H54 (cell line): Measurements from ENCODE around the gene DAPK1.

Experiments
- DNase-seq: peaks from one replicate; pipeline ENCODE4 v3.0.0; 2011; ENCODE audit warnings: low spot score, mixed read lengths; ENCODE audit not compliant: insufficient read length
- FAIRE-seq: peaks from 3 replicates; lab custom pipeline; 2011; peaks lifted over from hg19 to GRCh38; lab: Jason Lieb, UNC
- POLR2A ChIP-seq: IDR thresholded peaks from 2 replicates; pipeline ENCODE4 v1.6.1; 2011; ENCODE audit warnings: low read depth, mild to moderate bottlenecking, low read length

DAPK1 gene

DNA sequence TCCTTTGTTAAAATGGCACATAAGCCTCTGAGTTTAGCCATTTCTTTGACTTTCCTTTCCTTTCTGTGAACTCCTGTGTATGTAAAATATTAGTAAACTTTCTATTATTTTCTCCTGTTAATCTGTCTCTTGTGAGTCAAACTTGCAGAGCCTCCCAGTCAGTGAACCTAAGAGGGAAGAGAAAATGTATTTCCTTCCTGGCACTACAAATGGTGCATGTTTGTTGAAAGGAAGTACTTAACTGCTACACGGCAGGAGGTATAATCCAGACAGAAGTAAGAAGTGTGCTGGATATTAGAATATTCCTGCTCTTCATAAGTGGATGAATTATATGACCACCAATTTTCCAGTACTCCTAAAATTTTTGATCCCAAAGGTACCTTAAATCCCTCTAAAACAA lies 251.2 kb downstream of the DAPK1 start:
- DNase-seq (no peak), FAIRE-seq (no peak)
- no peak for TF ChIP-seq POLR2A

DNA sequence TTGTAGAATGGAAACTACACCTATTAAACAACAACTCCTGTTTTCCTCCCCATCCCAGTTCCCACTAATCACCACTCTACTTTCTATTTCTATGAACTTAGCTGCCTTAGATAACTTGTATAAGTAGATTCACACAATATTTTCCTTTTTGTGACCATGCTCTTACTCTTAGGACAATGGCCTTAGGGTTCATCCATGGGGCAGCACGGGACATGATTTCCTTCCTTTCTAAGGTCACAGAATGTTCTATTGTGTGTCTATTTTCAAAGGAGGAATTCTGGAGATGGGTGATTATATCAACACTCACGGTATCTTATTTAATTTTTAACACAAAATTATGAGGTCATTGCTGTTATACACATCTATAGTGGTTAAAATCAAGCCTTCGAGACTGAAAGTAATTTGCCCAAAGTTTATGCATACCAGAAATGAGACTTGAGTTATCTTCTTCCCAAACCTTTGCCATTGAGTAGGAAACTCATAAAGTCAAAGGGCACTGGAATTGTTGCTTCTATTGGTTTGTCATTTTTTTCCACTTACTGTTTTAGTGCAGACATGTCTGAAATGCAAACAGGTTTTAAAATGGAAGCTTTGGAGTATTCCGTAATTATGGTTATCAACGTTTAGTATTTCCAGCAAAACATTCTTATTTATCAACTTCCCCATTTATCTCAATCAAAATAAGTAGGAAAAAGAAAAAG lies 251.8 kb downstream of the DAPK1 start:
- no peak for FAIRE-seq
- no peak for DNase-seq
- no peak for TF ChIP-seq POLR2A

DNA sequence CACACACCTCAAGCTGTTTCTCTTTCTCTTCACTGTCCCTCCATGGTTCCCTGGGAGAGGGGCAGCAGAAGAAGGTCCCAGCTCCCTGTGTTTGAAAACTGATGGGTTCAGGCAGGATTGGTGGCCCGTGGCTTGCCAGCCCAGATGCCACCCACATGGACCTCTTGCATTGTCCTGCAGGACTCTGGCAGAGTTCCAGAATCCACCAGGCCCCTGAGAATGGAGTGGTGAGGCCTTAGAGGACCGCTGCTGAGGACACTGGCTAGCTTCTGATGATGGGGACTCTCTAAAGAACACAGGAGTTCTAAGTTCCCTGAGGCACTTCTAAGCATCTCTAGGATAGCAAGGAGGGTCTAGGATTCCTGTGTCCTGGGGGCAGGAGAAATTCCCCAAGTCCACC lies 253.1 kb downstream of the DAPK1 start:
- no peak for DNase-seq
- no peak for TF ChIP-seq POLR2A
- no peak for FAIRE-seq

DNA sequence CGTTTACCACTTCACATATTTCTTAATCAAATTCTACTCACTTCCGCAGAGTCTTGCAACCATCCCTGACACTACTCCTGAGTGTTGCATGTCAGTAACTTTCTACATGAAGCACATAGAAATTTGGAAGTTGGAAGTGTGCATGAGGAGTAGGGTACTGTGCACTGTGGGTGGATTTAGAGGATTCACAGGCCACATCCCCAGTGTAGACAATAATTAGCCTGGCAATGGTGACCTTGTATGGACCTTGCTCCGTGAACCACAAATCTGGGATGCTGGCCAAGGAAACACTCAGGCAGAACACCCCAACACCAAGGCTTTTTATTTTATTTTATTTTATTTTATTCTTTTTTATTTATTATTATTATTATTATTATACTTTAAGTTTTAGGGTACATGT lies 253.8 kb downstream of the DAPK1 start:
- no peak for DNase-seq
- no peak for TF ChIP-seq POLR2A
- no peak for FAIRE-seq

DNA sequence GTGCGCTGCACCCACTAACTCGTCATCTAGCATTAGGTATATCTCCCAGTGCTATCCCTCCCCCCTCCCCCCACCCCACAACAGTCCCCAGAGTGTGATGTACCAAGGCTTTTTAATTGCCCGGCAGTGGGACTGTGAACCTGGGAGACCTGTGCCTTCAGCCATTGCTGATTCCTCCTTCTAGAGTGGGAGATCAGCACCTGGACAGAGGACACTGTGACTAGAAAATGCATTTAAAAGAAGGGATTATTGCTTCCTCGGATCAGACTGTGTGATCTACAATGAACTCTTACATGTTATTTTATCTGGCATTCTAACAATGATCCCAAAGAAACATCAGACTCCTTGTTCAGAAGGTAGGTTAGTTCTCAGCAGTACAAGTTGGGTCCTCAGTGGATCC lies 254.2 kb downstream of the DAPK1 start:
- no peak for TF ChIP-seq POLR2A
- DNase-seq: no peak
- FAIRE-seq: no peak

DNA sequence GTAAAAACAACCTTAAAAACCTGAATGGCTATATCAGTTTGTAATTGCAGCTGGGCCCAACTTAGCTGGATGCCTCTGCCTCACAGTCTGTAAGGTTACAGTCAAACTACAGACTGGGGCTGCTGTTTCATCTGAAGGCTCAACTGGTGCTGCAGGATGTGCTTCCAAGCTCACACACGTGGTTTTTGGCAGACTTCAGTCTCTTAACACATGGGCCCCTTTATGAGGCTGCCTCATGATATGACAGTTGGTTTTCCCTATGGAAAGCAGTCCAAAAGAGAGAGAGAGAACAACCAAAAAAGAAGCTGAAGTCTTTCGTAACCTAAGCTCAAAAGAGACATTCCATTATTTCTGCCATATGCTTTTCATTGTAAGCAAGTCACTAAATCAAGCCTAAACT lies 255.6 kb downstream of the DAPK1 start:
- TF ChIP-seq POLR2A: no peak
- FAIRE-seq (no peak), DNase-seq (no peak)
